SK-N-SH (cell line): Measurements from ENCODE around the gene SHCBP1. TPM values are rescaled to one million over a fixed set of nuclear protein-coding genes. Genes with fewer than 3 reads are reported as not detected.

Experiments
- CTCF ChIA-PET: fragments of 300-600, 350-600 bp; formaldehyde crosslinking; extraction: SDS; loops from one replicate; lab custom pipeline; 2021; lab: Yijun Ruan, JAX
- POLR2A ChIA-PET: fragments of 350-600 bp; sonication (Branson Sonifier 250); formaldehyde crosslinking; extraction: SDS; loops from one replicate; lab custom pipeline; 2020; ENCODE audit warnings: antibody characterized with exemption, inconsistent platforms; lab: Yijun Ruan, JAX
- DNase-seq: peaks from one replicate; pipeline ENCODE4 v3.0.0; 2012
- H2AFZ ChIP-seq: fragments of 200-600 bp; sonication (generic); 2 replicates; pipeline ENCODE4 v1.8.1; 2016; ENCODE audit warnings: antibody characterized with exemption, mild to moderate bottlenecking, low read depth
- H3F3A ChIP-seq: fragments of 200-600 bp; sonication (generic); replicated peaks from 2 replicates; pipeline ENCODE3; 2016; ENCODE audit warnings: antibody characterized with exemption, mild to moderate bottlenecking; ENCODE audit not compliant: insufficient read depth
- H3K27ac ChIP-seq, 2 experiments: fragments of 200-500 bp in 1 of 2; fragments of 200-600 bp in 1 of 2; sonication (Bioruptor generic) in 1 of 2; sonication (generic), shearing (Covaris generic) in 1 of 2; 2 replicates each; pipeline versions ENCODE4 v1.5.1 to v1.6.1; 2014 to 2016; ENCODE audit warnings: low read depth in 2 of 2, inconsistent platforms in 1 of 2, low read length in 1 of 2, mild to moderate bottlenecking in 1 of 2, mixed read lengths in 1 of 2
- H3K27me3 ChIP-seq: fragments of 200-600 bp; sonication (generic), shearing (Covaris generic); 2 replicates; pipeline ENCODE4 v1.6.1; 2016; ENCODE audit warnings: mixed run types; ENCODE audit not compliant: insufficient read depth
- H3K36me3 ChIP-seq, 2 experiments: fragments of 200-500 bp in 1 of 2; fragments of 200-600 bp in 1 of 2; sonication (Bioruptor generic) in 1 of 2; sonication (generic) in 1 of 2; replicated peaks in 1 of 2; 2 replicates each; pipeline versions ENCODE3 to v1.5.1; 2014 to 2016; ENCODE audit warnings: low read length in 1 of 2, mild to moderate bottlenecking in 1 of 2; ENCODE audit not compliant: insufficient read depth in 2 of 2, control insufficient read depth in 1 of 2
- H3K4me1 ChIP-seq, 2 experiments: fragments of 200-500 bp in 1 of 2; fragments of 200-600 bp in 1 of 2; sonication (Bioruptor generic) in 1 of 2; sonication (generic), shearing (Covaris generic) in 1 of 2; 2 replicates each; pipeline versions ENCODE4 v1.5.1 to v1.6.1; 2014 to 2016; ENCODE audit warnings: low read depth in 1 of 2, low read length in 1 of 2, mixed run types in 1 of 2; ENCODE audit not compliant: insufficient read depth in 2 of 2, control insufficient read depth in 1 of 2
- H3K4me2 ChIP-seq: fragments of 200-600 bp; sonication (generic), shearing (Covaris generic); 2 replicates; pipeline ENCODE4 v1.6.1; 2017; ENCODE audit warnings: mixed run types
- H3K4me3 ChIP-seq, 2 experiments: fragments of 200-500 bp in 1 of 2; fragments of 200-600 bp in 1 of 2; sonication (Bioruptor generic) in 1 of 2; sonication (generic), shearing (Covaris generic) in 1 of 2; 2 replicates each; pipeline versions ENCODE4 v1.5.1 to v1.8.1; 2014 to 2016; ENCODE audit warnings: low read depth in 2 of 2, inconsistent platforms in 1 of 2, low read length in 1 of 2, mild to moderate bottlenecking in 1 of 2, mixed read lengths in 1 of 2, moderate library complexity in 1 of 2
- H3K79me2 ChIP-seq: fragments of 200-600 bp; sonication (generic); 2 replicates; pipeline ENCODE4 v1.8.1; 2017; ENCODE audit warnings: mild to moderate bottlenecking; ENCODE audit not compliant: insufficient read depth
- H3K9ac ChIP-seq: fragments of 200-600 bp; sonication (generic); 2 replicates; pipeline ENCODE4 v1.6.1; 2017; ENCODE audit warnings: mixed run types
- H3K9me2 ChIP-seq: fragments of 200-600 bp; sonication (generic); 2 replicates; pipeline ENCODE4 v1.6.1; 2017; ENCODE audit warnings: mixed run types
- H3K9me3 ChIP-seq: fragments of 200-600 bp; sonication (generic); 2 replicates; pipeline ENCODE4 v1.6.1; 2017; ENCODE audit warnings: mixed run types, mild to moderate bottlenecking, moderate library complexity
- H4K20me1 ChIP-seq: fragments of 200-600 bp; sonication (generic); 2 replicates; pipeline ENCODE4 v1.6.1; 2017; ENCODE audit warnings: mild to moderate bottlenecking, mixed run types; ENCODE audit not compliant: insufficient read depth
- CTCF ChIP-seq: fragments of 200-600 bp; sonication (generic); IDR thresholded peaks from 2 replicates; pipeline ENCODE4 v1.6.1; 2017; ENCODE audit warnings: antibody characterized with exemption, mild to moderate bottlenecking, moderate library complexity
- EZH2phosphoT487 ChIP-seq: fragments of 200-600 bp; sonication (generic); IDR thresholded peaks from 2 replicates; pipeline ENCODE4 v1.6.1; 2017; ENCODE audit warnings: low read depth, mixed run types, mild to moderate bottlenecking, antibody characterized with exemption, moderate library complexity, borderline replicate concordance
- IRF3 ChIP-seq: fragments of 150-350 bp; IDR thresholded peaks from 2 replicates; pipeline ENCODE4 v1.6.1; 2016; ENCODE audit warnings: mild to moderate bottlenecking, low read depth, low read length
- MXI1 ChIP-seq: IDR thresholded peaks from 2 replicates; pipeline ENCODE4 v1.6.1; 2012; ENCODE audit warnings: mild to moderate bottlenecking, low read depth, low read length, improper control_type of control experiment
- NRF1 ChIP-seq: IDR thresholded peaks from 2 replicates; pipeline ENCODE4 v1.6.1; 2012; ENCODE audit warnings: low read depth, mild to moderate bottlenecking, low read length
- POLR2AphosphoS5 ChIP-seq: IDR thresholded peaks from 2 replicates; pipeline ENCODE4 v1.6.1; 2012; ENCODE audit warnings: low read depth, low read length
- RAD21 ChIP-seq: IDR thresholded peaks from 2 replicates; pipeline ENCODE4 v1.6.1; 2012; ENCODE audit warnings: mild to moderate bottlenecking, low read length
- RFX5 ChIP-seq: IDR thresholded peaks from 2 replicates; pipeline ENCODE4 v1.6.1; 2012; ENCODE audit warnings: mild to moderate bottlenecking, improper control_type of control experiment, low read length
- SIN3A ChIP-seq: IDR thresholded peaks from 2 replicates; pipeline ENCODE4 v1.6.1; 2012; ENCODE audit warnings: low read depth, mild to moderate bottlenecking, low read length, moderate library complexity, borderline replicate concordance
- WGBS: methylation state at CpG from one replicate; pipeline ENCODE4 v1.1.6; 2017; ENCODE audit warnings: low lambda C conversion rate; 5-methylcytosine and 5-hydroxymethylcytosine counted together
- polyA plus RNA-seq, 3 experiments: library from polyadenylated mRNA; depleted of rRNA; stranded (reverse); fragments of >200 nt; gene quantifications; 2 replicates each; pipeline ENCODE4 v1.2.3, GENCODE V29; 2012

Gene SHCBP1
- polyA plus RNA-seq, 1 of the 3 experiments (the other 2 are of a cell fraction): 12.5 TPM

- no peak for TF ChIP-seq RAD21
- no peak for TF ChIP-seq RFX5
- TF ChIP-seq SIN3A: no peak
- no peak for TF ChIP-seq NRF1
These were observed 28.5 kb upstream of the SHCBP1 start (continued) for GRCh38 chr16:46649588-46650253.

- Histone ChIP-seq H3K9me2 (no peaks in the 10 kb centered on the region), H3K79me2 (no peaks in the 10 kb centered on the region), H3K4me2 (no peak overlapping the region), H2AFZ (no peak overlapping the region), H3K4me1 (no peaks in the 10 kb centered on the region), H3K4me3 (no peak overlapping the region), H3K9ac (no peak overlapping the region), H3K27ac (no peak overlapping the region), H3K27me3 (no peaks in the 10 kb centered on the region), H3K36me3 (no peaks in the 10 kb centered on the region), H3K9me3 (no peaks in the 10 kb centered on the region), H3F3A (no peaks in the 10 kb centered on the region), H4K20me1 (no peaks in the 10 kb centered on the region)
- ChIA-PET CTCF (no interaction called here), POLR2A (no interaction called here)
- TF ChIP-seq EZH2phosphoT487 (no peak), CTCF (peak; percentile 14; the same call in 1 of the 2 replicates), POLR2AphosphoS5 (no peak), IRF3 (no peak), MXI1 (no peak), SIN3A (no peak)
- no peak for DNase-seq
- WGBS: 74% methylated on average over 6 of the region's 8 CpGs
These were observed 27.5 kb upstream of the SHCBP1 start for GRCh38 chr16:46648656-46649055.
